ENCODE measurements around the gene BCR.

- no peak for TF ChIP-seq RELA (CRISPR knock-in tag; IDR thresholded peaks at IDR 0.05; ENCODE audit: borderline replicate concordance)
- TF ChIP-seq CREB1 (CRISPR knock-in tag; IDR thresholded peaks at IDR 0.05), result no peak
- no peak for TF ChIP-seq AFF4 (CRISPR knock-in tag; IDR thresholded peaks at IDR 0.05; ENCODE audit: borderline replicate concordance)
- TF ChIP-seq CREM (CRISPR knock-in tag; IDR thresholded peaks at IDR 0.05), result no peak
- TF ChIP-seq ZNF263 (CRISPR knock-in tag; IDR thresholded peaks at IDR 0.05; ENCODE audit: low read depth), result no peak
- TF ChIP-seq ZSCAN18 (CRISPR knock-in tag; IDR thresholded peaks at IDR 0.05), result no peak
- TF ChIP-seq CTCF (IDR thresholded peaks at IDR 0.05), result no peak
Measured at GRCh38 chr22:23184764-23185113, 4.4 kb downstream of the BCR start.

Measured in WTC11 (cell line).